ENCODE results near the gene COG1.

GRCh38 chr17:73224663-73225305 is 31.9 kb downstream of the COG1 start:
- TF ChIP-seq POLR2AphosphoS5 (IDR thresholded peaks at IDR 0.05; ENCODE audit: low read depth, low read length) (no peak), POLR2A (IDR thresholded peaks at IDR 0.05; ENCODE audit: low read depth, low read length) (no peak), TAF1 (IDR thresholded peaks at IDR 0.05; ENCODE audit: borderline replicate concordance, low read depth, low read length) (no peak)

Measured in GM12892 (cell line).